HG03139 (cell line): Measurements from ENCODE around the gene TIMELESS.
A peak's percentile ranks its signal among the peaks of the same experiment; 100 is the strongest.
"Not testable (repeated sequence)": the region's sequence is repeated elsewhere in the genome, so short reads cannot be mapped to it uniquely, and the experiment has no call there.

ENCODE experiments used
- ATAC-seq: cut with Tn5 transposase; IDR thresholded peaks from one replicate; pipeline ENCODE4 v1.9.1; 2021; ENCODE audit not compliant: unreplicated experiment

The TIMELESS gene

DNA sequence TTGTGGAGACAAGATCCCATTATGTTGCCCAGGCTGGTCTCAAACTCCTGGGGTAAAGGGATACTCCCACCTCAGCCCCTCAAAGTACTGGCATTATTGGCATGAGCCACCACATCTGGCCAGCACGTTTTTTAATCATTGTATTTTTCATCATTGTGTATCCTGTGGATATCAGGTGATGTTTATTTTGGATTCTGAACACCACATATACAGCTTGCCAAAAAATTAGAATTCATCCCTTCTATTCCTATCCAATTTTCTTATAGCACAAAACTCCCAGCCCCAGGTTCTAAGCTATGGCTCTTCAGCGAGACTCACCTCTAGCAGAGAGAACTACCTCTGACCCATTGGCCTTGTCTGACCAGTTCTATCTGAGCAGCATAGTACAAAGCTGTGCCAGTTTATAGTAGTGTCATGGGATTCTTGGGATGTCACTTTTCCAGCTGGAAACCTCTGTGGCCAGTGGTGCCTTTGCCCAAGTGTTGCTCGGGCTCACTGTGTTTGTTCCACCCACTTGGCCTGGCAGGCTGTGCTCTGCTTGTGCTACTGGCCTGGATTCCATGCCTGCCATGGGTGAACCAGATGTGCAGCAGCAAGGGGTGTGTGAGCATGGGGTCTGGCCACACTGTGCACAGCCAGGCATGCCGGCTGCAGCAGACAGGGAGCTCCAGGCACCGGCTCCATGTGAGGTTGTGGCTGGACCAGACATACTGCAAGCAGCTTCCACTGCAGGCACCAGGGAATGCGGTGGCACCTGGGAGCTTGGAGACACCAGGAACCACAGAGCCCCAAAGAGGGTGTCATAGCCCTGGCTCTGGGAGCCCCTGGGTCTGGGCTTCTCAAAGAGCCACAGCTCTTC, 37.2 kb downstream of the TIMELESS start:
- ATAC-seq, result no peak

DNA sequence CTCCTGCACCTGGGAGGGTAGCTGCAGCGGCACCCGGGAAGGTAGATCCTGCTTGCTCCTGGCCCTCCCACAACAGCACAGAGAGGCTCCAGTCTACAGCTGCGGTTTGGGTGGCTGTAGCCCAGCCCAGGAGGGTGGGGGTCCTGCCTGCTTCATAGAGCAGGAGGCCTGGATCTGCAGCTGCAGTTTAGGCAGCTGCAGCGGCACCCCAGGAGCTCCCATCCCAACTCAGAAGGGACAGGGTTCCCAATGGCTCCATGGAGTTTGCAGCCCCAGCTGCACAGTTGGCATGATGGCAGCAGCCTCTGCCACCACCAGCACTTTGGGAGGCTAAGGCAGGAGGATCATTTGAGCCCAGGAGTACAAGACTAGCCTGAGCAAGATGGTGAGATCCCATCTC, 38.5 kb downstream of the TIMELESS start:
- ATAC-seq, result no peak

DNA sequence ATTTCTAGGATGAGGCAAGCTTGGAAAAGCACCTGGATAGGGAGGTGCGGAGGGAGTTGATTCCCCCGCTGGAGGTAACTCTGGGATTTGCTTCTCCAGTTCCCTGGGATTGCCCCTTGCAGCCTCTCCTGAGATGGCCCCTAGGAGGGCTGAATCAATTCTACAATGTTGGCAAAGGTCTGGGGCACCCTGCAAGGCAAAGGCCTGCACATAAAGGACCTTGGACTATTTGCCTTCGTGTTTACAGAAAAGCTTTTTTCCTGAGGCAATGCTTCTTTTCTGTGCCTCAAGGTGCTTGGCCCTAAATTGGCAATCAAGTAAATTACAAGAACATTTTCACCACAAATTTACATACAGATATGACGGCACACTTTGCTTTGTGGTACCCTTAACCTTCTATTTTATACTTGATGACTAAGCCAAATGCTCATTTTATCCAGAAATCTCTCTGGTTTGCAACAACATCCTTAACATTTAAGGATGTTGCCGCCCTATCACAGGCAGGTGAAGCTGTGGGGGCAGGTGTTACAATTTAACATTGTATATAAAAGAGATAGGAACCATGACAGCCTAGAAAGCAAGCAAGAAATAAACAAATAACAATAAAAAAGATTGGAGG, 40.3 kb downstream of the TIMELESS start:
- ATAC-seq, result no peak

DNA sequence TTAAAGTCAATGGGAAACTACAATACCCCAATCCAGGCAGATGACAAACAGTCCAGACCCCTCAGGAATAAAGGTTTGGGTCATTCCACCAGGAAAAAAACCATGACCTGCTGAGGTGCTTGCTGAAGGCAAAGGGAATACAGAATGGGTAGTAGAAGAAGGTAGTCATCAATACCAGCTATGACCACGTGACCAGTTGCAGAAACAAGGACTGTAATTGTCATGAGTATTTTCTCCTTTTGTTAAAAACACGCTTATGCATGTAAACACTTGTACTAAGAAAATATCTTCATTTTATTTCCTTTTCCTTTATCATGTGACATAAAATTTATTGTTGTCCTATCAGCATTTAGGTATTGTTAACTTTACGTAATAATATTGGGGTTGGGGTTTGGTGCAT, 45.0 kb downstream of the TIMELESS start:
- not testable (repeated sequence) for ATAC-seq

DNA sequence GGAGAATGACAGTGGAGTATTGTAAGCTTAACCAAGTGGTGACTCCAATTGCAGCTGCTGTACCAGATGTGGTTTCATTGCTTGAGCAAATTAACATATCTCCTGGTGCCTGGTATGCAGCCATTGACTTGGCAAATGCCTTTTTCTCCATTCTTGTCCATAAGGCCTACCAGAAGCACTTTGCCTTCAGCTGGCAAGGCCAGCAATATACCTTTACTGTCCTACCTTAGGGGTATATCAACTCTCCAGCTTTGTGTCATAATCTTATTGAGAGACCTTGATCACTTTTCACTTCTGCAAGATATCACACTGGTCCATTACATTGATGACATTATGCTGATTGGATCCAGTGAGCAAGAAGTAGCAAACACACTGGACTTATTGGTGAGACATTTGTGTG, 47.6 kb downstream of the TIMELESS start:
- not testable (repeated sequence) for ATAC-seq

DNA sequence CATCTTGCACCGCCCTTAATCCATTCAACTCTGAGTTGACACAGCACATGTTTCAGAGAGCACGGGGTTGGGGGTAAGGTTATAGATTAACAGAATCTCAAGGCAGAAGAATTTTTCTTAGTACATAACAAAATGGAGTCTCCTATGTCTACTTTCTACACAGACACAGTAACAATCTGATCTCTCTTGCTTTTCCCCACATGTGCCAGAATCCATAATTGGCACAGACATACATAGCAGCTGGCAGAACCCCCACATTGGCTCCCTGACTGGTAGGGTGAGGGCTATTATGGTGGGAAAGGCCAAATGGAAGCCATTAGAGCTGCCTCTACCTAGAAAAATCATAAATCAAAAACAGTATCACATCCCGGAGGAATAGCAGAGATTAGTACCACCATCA, 48.1 kb downstream of the TIMELESS start:
- ATAC-seq, result not testable (repeated sequence)

DNA sequence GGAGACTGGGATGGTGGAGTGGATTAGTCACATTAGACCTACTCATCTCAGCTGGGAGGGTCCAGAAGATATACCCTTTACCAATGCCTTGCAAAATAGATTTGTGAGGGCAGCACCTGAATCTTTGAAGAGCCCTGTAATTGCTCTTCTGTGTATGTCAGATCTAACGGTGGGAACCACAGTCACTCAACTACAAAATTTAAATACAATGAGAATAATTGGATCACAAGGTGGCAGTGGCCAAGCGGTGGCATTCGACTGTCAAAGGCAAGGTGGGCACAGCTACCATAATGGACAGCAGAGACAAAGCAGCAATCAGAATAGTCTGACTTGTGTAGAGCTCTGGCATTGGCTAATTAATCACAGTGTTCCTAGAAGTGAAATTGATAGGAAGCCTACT, 49.8 kb downstream of the TIMELESS start:
- not testable (repeated sequence) for ATAC-seq

DNA sequence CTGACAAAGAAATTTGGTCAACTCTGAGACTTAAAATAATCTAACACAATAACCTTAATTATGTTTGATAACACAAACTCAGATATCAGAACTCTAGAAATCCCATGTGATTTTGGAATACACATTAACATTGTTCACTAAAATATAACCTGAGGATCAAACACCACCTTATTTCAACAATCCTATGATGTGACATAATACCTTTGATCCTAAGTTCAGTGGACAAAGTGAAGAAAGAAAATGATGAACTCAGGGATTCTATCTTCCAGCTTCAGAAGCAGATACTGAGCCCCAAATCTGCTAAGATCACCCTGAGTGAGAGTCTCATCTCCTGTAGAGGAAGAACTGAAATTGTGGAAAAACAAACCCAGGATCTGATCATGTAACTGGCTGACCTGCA, 50.9 kb downstream of the TIMELESS start:
- ATAC-seq, result no peak

DNA sequence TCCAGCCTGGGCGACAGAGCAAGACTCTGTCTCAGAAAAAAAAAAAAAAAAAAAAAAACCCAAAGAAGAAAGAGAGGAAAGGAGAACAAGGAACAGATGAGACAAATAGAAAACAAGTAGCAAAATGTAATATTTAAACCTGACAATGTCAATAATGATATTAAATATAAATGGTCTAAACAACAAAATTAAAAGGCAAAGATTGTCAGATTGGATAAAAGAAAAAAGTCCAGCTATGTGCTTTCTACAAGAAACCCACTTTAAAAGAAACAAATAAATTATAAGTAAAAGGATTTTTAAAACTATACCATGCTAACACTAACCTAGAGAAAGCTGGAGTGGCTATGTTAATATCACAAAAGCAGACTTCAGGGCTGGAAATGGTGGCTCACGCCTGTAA, 56.9 kb downstream of the TIMELESS start:
- ATAC-seq, result no peak

DNA sequence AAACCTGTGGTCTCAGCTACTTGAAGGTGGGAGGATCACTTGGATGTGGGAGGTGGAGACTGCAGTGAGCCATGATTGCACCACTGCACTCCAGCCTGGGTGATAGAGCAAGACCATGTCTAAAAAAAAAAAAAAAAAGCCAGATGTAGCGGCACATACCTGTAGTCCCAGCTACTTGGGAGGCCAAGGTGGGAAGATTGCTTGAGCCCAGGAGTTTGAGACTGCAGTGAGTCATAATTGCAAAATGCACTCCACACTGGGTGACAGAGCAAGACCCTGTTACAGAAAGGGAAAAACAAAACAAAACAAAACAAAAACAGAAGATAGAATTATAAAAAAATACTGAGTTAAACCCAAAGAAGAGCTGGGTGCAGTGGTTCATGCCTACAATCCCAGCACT, 57.5 kb downstream of the TIMELESS start:
- no peak for ATAC-seq

DNA sequence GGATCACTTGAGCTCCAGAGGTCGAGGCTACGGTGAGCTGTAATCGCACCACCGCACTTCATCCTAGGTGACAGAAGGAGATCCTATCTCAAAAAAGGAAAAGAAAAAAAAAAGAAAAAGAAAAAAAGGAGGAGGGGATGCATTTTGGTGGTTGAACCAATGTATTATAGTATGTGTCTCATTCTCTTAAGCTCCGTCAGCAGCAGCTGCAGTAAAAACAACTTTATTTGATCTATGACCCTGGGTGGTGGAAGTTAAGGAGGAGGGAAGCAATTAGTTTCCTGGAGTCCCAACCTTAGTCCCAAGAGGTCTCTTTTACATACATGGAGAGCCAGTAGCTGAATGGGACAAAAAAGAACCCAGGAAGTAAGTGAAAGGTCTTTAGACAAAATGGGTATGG, 59.8 kb downstream of the TIMELESS start:
- no peak for ATAC-seq

DNA sequence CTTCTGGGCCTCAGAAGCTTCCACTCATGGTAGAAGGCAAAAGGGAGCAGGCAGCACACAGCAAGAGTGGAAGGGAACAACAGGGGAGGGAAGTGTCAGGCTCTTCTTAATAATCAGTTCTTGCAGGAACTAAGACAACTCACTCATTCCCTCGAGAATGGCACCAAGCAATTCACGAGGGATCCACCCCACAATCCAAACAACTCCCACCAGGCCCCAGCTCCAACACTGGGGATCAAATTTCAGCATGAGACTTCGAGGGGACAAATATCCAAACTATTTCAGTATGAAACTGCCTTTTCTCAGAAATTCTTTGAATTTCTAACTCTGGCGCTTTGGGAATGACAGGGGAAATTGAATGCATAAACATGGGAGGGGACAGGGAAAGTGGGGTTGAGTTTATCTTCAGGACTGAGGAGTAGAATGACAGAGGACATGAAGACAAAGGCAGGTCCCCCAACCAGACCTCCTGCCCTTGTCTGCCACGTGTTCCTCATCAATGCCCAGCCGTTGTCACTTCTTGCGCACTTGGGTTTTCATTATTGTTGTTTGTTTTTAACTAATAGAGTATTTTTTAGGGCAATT, 62.0 kb downstream of the TIMELESS start:
- ATAC-seq, result no peak

DNA sequence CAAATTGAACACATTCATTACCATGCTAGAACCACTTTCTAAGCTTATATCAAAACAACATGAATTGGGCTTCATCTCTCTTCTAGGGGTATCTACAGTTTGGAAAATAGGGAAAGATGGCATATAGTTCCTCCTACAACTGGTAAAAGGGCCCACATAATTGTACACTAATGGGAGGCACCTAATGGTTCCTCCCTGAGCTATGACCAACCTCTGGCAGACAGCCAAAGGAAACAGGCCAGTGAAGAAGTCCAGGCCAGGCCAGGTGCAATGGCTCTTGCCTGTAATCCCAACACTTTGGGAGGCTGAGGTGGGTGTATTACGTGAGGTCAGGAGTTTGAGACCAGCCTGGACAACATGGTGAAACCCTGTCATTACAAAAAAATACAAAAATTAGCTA, 63.4 kb downstream of the TIMELESS start:
- ATAC-seq, result no peak

DNA sequence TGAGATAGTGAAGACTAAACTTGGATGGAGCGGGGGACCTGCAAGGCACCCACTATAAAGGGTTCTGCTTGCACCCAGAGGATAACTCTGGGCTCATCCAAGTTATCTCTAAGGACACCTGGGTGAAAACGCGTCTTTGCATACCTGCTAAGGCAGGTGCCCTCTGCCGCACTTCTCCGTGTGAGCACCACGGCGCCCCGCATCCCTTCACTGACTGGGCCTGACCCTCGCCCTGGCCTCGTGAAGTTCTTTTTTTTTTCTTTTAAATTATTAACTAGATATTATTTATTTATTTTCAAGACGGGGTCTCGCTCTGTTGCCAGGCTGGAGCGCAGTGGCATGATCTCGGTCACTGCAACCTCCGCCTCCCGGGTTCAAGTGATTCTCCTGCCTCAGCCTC, 66.6 kb downstream of the TIMELESS start:
- ATAC-seq, result no peak

DNA sequence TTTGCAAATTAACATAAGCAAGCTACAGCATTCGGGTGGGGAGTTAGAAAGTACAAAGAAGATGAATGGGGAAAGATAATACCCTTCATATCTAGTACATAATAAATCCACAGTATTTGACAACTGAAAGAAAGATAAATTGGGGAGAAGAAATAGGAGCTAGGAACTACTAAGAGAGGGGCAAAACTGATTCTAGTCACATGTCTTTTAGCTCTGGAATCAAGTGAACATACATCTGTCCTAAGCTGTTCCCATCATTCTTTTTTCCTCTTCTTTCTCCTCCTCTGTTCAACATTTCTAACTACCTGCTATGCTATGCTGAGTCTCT, 71.3 kb downstream of the TIMELESS start:
- no peak for ATAC-seq

DNA sequence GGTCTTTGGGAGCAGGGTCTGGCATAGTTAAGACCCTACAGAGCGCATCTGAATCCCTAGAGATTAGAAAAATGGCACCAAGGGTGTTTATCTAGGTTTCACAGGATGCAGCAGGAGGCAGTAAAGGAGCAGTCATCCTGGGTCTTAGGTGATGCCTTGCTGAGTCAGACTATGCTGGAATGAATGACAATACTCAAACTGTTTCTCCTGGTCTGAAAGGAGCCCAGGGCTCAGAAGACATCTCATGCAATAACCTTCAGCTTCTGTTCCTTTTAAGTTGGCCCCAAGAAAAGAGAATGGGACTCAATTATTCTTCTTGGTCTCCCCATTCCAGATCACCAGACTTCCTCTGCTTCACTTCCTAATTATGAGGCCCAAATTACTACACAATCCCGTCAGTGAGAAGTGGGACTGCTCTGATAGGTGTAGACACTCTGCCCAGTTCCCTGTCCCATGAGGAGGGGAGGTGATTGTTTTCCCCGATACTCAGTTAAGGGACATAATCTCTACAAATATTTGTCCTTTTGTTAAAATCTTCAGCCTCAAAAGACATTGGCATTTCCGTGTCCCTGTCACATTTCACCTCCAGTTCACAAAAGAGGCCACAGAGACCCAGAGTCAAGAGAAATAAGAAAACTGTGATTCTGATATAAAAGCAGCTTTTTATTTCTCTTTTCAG, 71.8 kb downstream of the TIMELESS start:
- no peak for ATAC-seq

DNA sequence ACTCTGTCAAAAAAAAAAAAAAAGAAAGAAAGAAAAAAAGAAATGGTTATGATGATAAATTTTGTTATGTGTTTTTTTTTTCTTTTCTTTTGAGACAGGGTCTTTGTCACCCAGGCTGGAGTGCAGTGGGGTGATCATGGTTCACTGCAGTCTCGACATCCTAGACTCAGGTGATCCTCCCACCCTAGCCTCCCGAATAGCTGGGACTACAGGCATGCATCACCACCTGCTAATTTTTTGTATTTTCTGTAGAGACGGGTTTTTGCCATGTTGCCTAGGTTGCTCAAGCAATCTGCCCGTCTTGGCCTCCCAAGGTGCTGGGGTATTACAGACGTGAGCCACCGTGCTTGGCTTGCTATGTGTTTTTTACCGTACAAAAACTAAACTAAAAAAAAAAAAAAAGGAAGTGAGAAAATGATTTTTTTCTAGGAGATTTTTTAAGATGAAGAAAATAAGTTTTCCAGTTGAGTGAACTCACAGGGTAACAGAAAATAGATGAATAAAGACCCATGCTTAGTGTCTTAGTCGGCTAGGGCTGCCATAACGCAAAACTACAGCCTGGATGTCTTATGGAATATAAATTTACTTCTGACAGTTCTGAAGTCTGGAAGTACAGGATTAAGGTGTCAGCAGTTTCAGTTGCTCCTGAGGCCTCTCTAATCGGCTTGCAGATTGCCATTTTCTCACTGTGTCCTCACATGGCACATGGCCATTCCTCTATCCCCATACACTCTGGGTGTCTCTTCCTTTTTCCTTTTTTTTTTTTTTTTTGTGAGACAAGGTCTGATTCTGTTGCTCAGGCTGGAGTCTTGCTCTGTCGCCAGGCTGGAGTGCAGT, 73.4 kb downstream of the TIMELESS start:
- peak; percentile 73 for ATAC-seq

DNA sequence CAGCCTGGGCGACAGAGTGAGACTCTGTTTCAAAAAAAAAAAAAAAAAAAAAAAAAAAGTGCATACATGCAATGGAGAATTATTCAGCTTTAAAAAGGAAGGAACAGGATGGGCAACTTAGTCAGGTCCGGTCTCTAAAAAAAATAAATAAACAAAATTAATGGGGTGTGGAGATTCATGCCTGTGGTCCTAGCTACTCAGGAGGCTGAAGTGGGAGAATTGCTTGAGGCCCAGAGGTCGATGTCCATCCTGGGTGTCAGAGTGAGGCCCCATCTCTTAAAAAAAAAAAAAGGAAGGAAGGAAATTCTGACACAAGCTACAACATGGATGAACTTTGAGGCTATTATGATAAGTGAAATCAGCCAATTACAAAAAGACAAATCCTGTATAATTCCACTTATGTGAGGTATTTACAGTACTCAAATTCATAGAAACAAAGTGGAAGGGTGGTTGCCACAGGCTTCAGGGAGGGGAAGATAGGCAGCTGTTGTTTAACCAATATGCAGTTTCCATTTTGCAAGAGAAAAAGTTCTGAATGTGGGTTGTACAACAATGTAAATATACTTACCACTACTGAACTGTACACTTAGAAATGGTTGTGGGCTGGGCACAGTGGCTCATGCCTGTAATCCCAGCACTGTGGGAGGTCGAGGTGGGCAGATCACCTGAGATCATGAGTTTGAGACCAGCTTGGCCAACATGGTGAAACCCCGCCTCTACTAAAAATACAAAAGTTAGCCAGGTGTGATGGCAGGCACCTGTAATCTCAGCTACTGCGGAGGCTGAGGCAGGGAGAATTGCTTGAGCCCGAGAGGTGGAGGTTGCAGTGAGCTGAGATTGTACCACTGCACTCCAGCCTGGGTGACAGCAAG, 74.3 kb downstream of the TIMELESS start:
- ATAC-seq, result peak; percentile 14

DNA sequence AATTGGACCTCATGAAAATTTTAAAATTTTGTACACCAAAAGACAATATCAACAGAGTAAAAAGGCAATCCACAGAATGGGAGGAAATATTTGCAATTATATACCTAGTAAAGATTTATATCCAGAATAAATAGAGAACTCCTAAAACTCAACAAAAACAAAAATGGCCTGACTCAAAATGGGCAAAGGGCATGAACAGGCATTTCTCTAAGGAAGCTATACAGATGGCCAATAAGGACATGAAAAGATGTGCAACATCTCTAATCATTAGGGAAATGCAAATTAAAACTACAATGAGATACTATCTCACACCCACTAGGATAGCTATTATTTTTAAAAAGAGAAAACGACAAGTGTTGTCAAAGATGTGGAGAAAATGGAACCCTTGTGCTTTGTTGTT, 75.7 kb downstream of the TIMELESS start:
- ATAC-seq, result no peak

DNA sequence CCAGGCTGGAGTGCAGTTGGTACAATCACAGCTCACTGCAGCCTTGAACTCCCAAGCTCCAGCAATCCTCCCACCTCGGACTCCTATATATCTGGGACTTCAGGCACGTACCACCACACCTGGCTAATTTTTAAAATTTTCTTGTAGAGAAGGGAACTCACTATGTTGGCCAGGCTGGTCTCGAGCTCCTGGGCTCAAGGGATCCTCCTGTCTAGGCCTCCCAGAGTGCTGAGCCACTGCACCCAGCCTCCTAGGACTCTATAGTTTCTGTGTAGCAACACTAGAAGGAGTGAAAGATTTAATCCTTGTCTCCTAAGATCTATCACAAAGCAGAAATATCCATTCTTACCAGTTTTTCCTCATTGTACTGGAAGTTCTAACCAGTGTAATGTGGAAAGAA, 82.3 kb downstream of the TIMELESS start:
- ATAC-seq, result no peak
